ENCODE measurements around the gene LCOR.
"Not testable (repeated sequence)": the region's sequence is repeated elsewhere in the genome, so short reads cannot be mapped to it uniquely, and the experiment has no call there.

The LCOR gene

DNA sequence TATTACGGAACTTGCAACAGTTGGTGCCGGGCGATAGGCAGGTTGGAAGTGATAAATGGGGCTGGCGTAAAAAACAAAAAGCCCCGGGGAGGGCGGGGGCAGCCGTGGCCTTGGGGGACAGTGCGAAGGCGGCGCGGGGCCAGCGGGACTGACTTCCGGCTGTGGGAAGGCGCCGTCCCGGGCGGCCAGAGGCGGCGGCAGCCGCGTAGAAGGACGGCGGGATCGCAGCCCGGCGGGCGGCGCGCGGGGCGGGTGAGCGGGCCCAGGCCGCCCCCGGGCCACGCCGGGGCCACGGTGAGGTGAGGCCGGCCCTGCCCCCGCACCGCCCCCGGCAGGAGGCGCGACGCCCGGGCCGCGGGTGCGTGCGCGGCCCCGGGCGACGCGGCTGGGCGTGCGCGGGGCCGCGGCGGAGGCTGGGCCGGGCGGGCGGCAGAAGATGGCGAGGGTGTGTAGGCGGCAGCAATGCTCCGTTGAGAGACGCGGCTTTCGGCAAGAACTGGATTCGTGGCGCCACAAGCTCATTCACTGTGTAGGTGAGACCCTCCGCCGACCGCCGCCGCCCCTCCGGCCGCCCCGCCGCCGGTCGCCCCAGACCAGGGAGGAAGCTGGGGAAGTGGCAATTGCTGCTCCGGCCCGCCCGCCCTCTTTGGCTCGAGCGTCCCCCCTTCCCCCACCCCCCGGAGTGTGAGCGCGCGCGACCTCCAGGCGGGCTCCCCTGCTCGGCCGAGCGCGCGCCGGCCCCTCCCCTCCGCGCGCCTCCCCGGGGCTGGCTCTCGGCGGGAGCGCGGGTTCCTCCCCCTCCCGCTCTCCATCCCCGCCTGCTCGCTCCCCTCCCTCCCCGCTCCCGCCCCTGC lies at the start of gene LCOR:
TSS of gene LCOR (plus strand) at position 432 of the 854 bp plus-strand sequence. CDS start 116,760 bp downstream, outside the sequence.
- peak; percentile 78 for DNase-seq

DNA sequence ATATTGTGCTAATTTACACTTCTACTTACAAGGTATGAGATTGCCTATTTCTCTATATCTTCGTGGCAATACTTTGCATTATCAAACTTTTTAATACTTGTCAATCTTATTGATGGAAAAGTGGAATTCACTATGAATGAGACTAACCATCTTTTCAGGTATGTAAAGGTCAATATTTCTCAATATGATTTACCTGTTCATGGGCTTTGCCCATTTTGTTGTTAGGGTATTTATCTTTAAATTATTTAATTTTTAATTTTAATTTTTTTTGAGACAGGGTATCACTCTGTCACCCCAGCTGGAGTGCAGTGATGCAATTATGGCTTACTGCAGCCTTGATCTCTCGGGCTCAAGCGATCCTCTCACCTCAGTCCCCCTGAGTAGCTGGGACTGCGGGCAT lies 47.8 kb upstream of the LCOR start:
- no peak for DNase-seq

DNA sequence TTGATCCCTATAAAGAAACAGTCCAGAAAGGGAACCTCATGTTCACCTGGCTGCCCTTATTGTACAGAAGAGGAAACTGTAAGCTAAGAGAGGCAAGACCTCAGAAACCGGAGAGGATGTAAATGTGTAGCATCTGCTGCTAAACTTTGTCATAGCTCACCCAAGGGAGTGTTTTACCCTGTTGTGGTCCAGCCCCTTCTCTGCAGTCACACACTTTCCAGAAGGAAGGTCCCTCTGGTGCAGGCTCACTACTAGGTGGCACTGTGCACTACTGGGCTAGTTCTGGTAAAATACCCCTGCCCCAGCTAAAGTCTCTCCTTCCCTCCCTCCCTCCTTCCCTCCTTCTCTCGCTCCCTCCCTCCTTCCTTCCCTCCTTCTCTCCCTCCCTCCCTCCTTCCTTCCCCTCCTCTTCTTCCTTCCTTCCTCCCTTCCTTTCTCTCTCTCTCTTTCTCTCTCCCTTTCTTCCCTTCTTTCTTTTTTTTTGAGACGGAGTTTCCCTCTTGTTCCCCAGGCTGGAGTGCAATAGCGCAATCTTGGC lies 42.5 kb upstream of the LCOR start:
- no peak for DNase-seq

DNA sequence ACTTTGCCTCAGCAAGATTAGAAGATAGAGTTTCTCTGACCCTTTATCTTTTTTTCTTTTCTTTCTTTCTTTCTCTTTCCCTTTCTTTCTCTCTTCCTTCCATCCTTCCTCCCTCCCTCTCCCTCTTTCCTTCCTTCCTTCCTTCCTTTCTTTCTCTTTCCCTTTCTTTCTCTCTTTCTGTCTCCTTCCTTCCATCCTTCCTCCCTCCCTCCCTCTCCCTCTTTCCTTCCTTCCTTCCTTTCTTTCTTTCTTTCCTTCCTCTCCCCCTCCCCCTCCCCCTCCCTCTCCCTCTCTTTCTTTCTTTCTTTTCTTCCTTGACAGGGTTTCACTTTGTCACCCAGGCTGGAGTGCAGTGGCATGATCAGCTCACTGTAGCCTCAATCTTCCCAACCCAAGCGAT lies 40.2 kb upstream of the LCOR start:
- no peak for DNase-seq

DNA sequence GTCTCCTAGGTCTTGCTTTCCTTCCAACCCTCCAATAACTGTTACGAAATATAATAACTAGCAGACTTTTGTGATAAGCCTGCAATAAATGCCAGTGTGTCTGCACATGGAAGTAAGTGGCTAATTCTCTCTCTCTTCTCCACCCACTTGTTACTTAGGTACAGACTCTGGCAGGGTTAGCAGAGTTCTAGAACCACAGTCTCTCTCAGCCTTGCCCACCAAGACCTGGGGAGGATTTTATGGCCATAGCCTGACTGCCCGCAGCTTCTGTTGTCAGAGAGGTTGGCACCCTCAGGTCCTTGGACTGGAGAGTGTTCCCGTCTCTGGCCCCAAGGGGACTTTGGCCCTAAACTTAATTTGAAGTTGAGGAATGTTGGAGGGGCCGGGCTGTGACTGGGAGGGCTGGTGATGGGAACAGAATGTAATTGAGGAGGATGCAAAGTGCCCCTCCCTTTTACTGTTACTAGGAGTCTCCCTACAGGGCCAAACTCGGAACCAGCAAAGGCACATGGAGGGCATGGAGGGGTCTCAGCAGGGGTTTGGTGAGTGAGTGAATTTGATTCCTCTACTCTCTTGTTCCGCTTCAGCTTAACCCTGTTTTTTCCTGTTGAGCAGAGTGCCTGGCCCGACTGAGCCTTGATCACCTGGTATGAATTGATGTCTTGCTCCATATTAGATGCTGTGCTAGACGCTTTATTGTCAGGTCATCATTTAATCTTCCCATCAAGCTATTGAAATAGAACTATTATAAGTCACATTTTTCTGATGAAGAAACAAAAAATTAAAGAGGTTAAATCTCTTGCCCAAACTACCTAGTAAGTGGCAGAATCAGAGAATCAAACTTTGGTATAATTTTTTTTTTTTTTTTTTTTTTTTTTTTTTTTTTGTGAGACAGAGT lies 37.0 kb upstream of the LCOR start:
- DNase-seq, result no peak

DNA sequence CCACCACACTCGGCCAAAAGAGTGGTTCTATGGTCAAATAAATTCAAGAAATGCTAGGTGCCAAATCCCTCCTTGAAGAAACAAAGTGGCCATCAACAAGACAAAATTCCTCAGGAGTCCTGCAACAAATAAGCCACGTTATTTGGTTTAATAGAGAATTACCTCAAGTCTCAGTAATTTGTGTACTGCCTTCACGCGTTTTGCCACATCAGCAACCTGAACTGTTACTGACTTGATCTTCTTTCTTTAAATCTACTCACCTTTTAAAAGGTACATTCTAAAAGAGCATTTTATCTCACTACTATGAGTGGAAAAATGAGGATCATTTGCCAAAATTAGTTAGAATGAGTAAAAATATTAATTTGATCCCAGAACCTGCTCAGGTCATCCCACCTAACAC lies 34.6 kb upstream of the LCOR start:
- DNase-seq, result no peak

DNA sequence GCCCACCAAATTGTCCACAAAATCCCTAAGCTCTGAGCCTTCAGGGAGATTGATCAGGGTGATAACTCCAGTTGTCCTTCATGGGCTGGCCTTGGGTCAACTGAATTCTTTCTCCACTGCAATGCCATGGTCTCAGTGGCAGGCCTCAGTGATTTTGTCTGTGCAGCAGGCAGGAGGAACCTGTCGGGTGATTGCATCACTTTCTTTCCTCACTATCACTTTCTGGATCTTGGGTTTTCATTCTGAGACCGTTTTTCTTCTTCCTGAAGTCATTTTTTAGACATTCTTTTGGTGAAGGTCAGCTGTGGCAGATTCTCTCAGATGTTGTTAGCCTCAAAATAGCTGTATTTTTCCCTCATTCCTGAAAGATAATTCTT lies 28.8 kb upstream of the LCOR start:
- no peak for DNase-seq

DNA sequence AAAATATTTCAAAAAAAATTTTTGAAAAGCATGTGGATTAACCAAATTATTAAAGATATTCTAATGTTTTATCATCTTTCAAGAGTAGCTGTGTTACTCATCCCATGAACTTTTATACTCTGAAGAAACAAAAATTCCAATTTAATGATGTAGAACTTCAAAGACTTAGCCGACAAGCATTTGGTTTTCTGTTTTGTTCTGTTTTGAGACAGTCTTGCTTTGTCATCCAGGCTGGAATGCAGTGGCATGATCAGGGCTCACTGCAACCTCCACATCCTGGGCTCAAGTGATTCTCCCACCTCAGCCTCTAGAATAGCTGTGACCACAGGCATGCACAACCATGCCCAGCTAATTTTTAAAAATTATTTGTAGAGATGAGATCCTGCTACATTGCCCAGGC lies 17.8 kb upstream of the LCOR start:
- no peak for DNase-seq

DNA sequence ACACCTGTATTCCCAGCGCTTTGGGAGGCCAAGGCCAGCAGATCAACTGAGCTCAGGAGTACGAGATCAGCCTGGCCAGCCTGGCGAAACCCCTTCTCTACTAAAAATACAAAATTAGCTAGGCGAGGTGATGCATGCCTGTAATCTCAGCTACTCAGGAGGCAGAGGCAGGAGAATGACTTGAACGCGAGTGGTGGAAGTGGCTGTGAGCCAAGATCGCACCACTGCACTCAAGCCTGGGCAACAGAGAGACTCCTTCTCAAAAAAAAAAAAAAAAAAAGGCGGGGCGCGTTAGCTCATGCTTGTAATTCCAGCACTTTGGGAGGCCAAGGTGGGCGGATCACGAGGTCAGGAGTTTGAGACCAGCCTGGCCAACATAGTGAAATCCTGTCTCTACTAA lies 13.1 kb upstream of the LCOR start:
- DNase-seq, result not testable (repeated sequence)

DNA sequence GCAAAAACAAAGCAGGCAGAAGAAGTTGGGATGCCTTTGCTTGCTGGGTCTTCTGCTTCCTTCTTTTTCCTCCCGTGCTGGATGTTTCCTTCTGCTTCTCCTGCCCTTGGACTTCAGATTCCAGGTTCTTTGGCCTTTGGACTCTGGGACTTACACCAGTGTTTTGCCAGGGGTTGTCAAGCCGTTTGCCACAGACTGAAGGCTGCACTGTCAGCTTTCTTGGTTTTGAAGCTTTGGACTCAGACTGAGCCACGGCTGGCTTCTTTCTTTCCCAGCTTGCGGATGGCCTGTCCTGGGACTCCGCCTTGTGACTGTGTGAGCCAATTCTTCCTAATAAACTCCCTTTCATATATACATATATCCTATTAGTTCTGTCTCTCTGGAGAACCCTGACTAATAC lies 11.3 kb upstream of the LCOR start:
- no peak for DNase-seq

DNA sequence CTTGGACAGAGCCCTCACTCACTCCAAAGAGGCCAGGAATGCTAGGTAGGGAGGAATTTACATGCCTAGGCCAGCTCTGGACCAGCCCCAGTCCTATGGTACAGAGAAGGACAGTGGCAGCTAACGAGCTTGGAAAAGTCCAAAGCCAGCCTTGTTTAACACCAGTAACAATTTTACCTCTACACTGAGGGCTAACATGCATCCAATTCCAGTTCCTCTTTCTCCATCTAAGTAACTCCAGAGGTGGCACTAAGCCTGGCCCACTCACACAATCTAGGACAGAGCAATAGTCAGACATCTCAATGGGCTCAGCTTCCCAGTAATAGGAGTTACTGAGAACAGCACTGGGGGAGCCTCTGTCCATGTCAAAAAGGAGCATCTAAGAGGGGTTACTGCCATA lies 5.7 kb upstream of the LCOR start:
- no peak for DNase-seq

DNA sequence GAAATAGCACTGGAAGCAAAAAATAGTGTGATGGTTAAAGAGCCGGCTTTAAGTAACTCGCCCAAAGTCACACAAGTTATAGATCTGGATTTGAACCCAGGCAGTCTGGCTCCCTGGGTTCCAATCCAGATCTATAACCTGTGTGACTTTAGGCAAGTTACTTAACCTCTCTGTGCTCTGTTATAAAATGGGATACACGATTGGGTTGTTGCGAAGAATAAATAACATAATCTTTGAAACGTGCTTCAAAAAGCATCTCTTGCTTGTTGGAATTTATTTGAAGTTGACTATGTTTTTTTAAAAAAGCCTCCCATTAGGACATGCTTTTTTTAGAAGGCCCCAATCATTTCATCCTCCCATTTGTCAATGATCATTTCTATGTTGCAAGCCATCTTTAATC lies 3.5 kb upstream of the LCOR start:
- DNase-seq, result no peak

DNA sequence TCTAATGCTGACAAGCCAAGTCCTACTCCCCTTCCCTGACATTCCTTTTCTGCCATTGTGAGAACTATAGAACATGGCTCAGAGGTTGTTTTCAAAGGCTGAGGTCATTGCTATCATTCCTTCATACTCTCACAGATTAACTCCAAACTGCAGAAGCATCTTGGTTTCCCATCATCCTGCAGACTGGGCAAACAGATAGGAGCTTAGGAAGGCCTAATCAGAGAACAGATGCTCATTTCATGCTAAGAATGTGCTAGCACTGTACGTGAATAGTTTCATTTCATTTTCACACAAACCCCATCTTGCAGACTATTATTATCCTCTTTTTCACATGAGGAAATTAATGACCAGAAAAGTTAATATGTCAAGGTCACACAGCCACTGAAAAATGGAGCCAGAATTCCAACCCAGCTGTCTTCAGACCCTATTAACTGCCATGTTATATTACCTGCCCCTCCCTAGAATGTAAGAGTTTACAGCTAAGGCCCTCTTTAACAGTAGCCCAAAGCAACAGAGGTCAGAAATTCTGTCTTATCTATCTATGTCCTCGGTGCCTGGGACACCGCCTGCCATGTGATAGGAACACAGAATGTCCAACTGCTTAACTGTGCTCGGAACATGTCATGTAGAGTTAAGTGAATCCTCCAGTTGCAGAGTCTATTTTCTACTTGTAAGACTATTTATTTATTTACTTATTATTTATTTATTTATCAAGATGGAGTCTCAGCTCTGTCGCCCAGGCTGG lies 2.9 kb upstream of the LCOR start:
- no peak for DNase-seq

DNA sequence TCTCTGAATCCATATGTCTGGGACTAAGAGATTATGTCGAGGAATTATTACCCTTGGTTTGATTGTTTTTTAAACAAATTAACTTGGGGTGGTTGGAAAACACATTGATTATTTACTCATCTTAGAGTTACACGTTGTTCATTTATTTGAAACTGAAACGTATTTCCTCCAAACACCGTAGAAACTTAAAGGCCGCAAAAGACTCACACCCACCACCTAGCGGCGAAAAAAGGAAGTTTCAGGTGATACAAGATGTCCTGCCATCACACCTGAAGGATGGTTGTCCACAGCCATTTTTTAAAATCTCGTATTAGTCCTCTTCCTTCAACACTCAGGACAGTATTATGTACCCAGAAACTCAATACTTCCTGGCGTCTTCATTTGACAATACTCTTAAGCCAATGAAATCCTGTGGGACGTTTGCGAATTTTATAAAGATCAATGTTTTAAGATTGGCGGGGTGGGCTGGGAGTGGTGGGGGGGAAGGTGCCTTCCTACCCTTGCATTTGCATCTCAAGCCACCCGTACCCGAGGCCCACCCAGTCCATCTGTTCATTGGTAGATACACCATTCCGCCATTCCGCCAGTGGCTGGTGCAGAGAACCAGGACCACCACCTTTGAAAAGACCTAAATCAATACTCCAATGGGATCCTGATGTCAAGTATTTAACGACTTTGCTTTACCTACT lies 1.4 kb upstream of the LCOR start:
- peak; percentile 84 for DNase-seq

DNA sequence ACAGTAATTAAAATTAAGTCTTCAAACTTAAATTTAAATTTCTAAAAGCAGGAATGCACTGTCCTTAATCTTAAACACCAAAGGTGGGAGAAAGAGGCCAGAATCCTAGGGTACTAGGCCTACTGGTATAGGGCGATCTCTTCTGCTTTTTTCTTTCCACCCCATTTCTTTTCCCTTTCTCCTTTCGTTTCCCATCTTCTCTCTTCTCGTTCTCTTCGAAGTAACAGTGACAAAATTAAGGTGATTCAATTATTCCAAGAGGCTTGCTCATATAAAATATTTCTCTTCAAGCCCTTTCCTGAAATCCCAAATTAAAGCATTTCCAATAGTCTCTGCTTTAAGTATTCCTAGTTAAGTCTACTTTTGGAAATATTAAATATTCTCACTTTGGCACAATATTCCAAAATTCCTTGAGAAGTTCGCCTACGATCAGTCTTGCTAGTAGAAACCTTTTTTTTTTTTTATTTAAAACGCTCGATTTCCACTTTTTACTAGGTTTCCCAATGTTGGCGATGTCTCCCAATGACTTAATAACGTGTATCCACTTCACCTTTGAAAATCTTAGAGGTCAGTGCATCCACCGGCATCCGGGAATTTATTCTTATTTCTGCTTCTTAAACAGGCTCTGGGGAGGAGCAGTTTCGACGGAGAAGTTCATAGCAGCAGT lies 765 bp upstream of the LCOR start:
- no peak for DNase-seq

DNA sequence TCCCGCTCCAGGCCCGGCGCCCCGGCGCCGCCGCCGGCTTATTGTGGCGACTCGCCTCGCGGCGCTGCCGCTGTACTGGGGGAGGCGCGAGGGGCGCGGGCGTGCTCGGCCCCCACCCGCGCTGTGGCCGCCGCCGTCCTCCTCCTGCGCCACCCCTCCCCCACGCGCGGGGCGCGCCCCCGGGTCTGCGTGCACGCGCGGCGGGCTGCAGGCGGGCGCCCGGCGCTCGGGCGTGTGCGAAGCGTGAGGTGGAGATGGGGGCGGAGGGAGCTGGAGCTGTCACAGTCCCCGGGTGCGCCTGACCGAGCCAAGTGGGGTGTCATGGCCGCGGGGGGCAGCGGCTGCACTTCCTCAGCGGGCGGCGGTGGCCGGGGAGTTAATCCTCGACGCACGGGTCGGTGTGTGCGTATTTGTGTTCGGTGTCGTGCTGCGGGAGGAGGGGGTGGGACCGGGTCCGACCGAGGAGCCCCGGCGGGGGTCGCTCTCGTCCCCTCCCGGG lies 672 bp downstream of the LCOR start:
- peak; percentile 85 for DNase-seq

DNA sequence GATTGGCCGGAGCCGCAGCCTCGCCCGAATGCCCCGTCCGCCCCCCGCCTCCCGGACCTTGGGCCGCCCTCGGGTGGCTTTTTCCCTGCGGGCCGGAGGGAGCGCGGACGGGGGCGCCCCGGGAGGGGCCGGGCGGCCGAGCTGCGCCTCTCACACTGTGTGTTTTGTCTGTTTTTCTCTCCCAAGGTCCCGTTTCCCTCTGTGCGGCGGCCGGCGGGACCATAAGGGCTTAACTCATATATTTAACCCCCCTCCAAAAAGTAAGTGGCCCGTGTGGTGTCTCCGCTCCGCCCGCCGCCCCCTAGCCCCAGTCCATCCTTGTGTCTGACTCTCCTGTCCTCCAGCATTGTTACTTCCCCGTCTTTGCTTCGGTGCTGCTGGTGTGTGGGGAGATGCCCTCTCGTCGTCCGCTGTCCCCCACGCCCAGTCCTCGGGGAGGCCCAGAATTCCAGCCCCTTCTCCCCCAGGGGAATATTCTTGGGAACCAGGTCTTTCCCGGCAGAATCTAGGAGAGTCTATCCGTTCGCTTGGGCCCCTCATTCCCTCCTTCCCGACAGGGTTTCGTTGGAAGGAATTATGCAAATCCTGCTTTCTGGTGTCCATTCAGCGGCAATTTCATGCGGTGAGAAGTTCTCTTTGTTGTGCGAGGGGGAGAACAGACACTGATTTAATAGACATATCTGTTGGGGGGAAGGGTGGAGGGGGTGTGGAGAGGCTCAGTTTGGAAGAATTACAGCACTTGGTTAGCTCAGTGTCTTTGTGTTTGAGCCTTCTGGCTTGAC lies 1.3 kb downstream of the LCOR start:
- peak; percentile 7 for DNase-seq

DNA sequence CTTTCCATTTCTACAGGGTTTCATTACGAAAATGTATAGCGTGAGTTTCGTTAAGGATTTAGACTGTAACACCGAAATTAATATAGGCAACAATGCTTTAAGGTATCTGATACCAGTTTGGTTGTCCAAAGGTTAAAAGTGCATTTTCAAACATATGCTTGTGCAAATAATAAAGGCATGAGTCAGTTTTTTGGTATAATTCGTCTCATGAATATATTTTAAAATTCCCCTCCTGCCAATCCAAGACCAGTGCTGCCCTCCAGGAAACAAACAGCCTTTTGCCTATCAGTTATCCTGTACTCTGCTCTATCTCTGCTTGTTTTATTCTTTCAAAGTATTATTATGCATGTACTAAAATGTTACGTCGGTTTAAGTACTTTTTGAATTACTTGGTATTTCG lies 2.0 kb downstream of the LCOR start:
- no peak for DNase-seq

DNA sequence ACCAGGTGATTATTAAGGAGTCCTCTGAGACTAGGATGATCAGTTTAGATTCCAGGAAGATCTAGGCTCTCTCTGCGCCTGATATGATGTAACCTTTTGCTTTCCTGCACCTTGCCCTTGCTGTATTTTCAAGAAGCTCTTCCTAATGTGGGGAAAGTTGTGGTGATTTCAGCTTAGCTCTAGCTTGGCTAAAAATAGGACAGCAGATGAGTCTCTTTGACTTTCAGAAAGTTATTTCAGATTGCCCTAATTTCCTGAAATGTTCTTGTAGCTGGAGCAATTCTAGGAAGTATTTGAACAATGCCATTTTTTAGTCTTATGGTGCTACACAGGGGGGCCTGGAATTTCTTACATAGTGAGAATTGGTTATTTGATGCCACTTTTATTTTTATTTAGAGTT lies 3.8 kb downstream of the LCOR start:
- no peak for DNase-seq

DNA sequence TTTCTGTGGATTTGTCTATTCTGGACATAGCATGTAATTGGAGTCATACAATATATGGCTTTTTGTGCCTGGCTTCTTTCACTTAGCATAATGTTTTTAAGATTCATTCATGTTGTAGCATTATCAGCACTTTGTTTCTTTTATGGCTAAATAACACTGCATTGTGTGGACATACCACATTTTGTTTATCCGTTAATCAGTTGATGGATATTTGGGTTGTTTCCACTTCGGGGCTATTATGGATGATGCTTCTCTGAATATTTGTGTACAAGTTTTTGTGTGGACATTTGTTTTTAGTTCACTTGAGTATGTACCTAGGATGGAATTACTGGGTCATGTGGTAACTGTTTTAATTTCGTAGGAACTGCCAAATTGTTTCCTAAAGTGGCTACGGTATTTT lies 6.4 kb downstream of the LCOR start:
- no peak for DNase-seq

Data from activated gamma-delta T cell treated with Interleukin-2 at 50 U/mL for 16 hours (primary cell).